CD4-positive, alpha-beta memory T cell (primary cell): Measurements from ENCODE around the gene RRM2. TPM values are rescaled to one million over a fixed set of nuclear protein-coding genes. Genes with fewer than 3 reads are reported as not detected.

Experiments
- CTCF ChIA-PET: fragments of 350-600 bp; sonication (Branson Sonifier 250); formaldehyde crosslinking; loops from one replicate; lab custom pipeline; 2021; ENCODE audit warnings: inconsistent platforms; ENCODE audit not compliant: partially characterized antibody; lab: Charles Lee
- POLR2A ChIA-PET: fragments of 350-600 bp; sonication (Branson Sonifier 250); formaldehyde crosslinking; loops from one replicate; lab custom pipeline; 2021; ENCODE audit not compliant: partially characterized antibody; lab: Charles Lee
- DNase-seq, 5 donors: peaks; one replicate each; pipeline versions ENCODE4 v3.0.0 to v3.0.0-alpha.2; 2020 to 2022; ENCODE audit warnings: mixed read lengths in 1 of 5
- H3K27ac ChIP-seq: one replicate; pipeline ENCODE4 v1.7.0; 2013; ENCODE audit warnings: low read depth, low read length
- H3K27me3 ChIP-seq: 2 replicates; pipeline ENCODE4 v1.7.0; 2013; ENCODE audit warnings: mild to moderate bottlenecking, low read length, moderate library complexity; ENCODE audit not compliant: insufficient read depth
- H3K36me3 ChIP-seq: 2 replicates; pipeline ENCODE4 v1.7.0; 2013; ENCODE audit warnings: mild to moderate bottlenecking, low read length, moderate library complexity; ENCODE audit not compliant: insufficient read depth
- H3K4me1 ChIP-seq: 2 replicates; pipeline ENCODE4 v1.7.0; 2013; ENCODE audit warnings: mild to moderate bottlenecking, low read length, moderate library complexity; ENCODE audit not compliant: insufficient read depth
- H3K4me3 ChIP-seq, 2 donors: one replicate each; pipeline ENCODE4 v1.7.0; 2013; ENCODE audit warnings: low read length in 2 of 2, mild to moderate bottlenecking in 1 of 2
- H3K9me3 ChIP-seq, 2 donors: one replicate each; pipeline ENCODE4 v1.7.0; 2013; ENCODE audit warnings: low read length in 2 of 2, control low read depth in 1 of 2; ENCODE audit not compliant: control insufficient read depth in 1 of 2
- H3K27ac Mint-ChIP-seq, 7 donors: one replicate each; pipeline ENCODE4 v1.8.0; 2020 to 2021; ENCODE audit warnings: mixed read lengths in 7 of 7, mild to moderate bottlenecking in 6 of 7, inconsistent platforms in 3 of 7, moderate library complexity in 3 of 7
- H3K27me3 Mint-ChIP-seq, 2 donors: one replicate each; pipeline ENCODE4 v1.8.0; 2020 to 2021; ENCODE audit warnings: mixed read lengths in 2 of 2
- H3K36me3 Mint-ChIP-seq, 2 donors: one replicate each; pipeline ENCODE4 v1.8.0; 2020 to 2021; ENCODE audit warnings: mixed read lengths in 2 of 2, inconsistent platforms in 1 of 2, mild to moderate bottlenecking in 1 of 2
- H3K4me1 Mint-ChIP-seq, 4 donors: one replicate each; pipeline ENCODE4 v1.8.0; 2020 to 2021; ENCODE audit warnings: mixed read lengths in 4 of 4, mild to moderate bottlenecking in 1 of 4
- H3K4me3 Mint-ChIP-seq, 8 donors: one replicate each; pipeline ENCODE4 v1.8.0; 2020 to 2021; ENCODE audit warnings: mixed read lengths in 8 of 8, mild to moderate bottlenecking in 7 of 8, moderate library complexity in 6 of 8, inconsistent platforms in 3 of 8
- H3K9me3 Mint-ChIP-seq, 8 donors: one replicate each; pipeline ENCODE4 v1.8.0; 2020 to 2021; ENCODE audit warnings: mixed read lengths in 8 of 8, mild to moderate bottlenecking in 5 of 8, inconsistent platforms in 3 of 8, moderate library complexity in 1 of 8
- intact Hi-C: fragments of 100-400 bp; cut with micrococcal nuclease; formaldehyde crosslinking; loops from one replicate; pipeline ENCODE4 v1.15.1; 2023
- polyA plus RNA-seq, 2 donors: library from polyadenylated mRNA; unstranded; fragments of 300-500 nt; fragmentation: Illumina TruSeq; gene quantifications; one replicate each; pipeline ENCODE4 v1.2.3, GENCODE V29; 2021
- total RNA-seq, 2 experiments: library from RNA; stranded (reverse); gene quantifications; one replicate each; pipeline ENCODE4 v1.2.3, GENCODE V29; 2021

The RRM2 gene
- total and polyA plus RNA-seq, 4 experiments from 2014 or later: 0.42 to 0.77 (median 0.48) TPM; not detected in 1

DNA sequence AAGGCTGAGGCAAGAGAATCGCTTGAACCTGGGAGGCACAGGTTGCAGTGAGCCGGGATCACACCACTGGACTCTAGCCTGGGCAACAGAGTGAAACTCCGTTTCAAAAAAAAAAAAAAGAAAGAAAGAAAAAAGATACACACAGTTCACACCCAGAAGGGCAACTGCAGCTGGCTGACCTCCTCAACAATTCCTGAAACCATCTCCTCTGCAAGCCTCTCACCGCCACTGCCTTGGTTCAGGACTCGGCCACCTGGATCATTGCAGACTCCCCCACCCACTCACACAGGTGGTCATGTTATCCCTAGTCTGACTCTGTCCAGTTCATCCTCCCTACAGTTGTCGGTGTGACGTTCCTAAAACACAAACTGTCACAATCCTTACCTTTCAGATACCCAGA is 44.5 kb upstream of the RRM2 start:
- intact Hi-C loops: no loop called here
- H3K9me3 Mint-ChIP-seq: peaks cover 0 to 2% (median 0%) of the 10 kb centered on the region in 8 donors

GRCh38 chr2:10078704-10079265 is 43.8 kb upstream of the RRM2 start:
- DNase-seq: no peak
- H3K27ac ChIP-seq: no peak overlapping the region
- Mint-ChIP-seq H3K27me3 (peaks cover 47 to 57% of the 10 kb centered on the region in 2 donors), H3K27ac (peak overlapping the region in 2 of 7 donors; percentile 19 to 83), H3K4me1 (peaks cover 8 to 20% (median 11%) of the 10 kb centered on the region in 4 donors), H3K36me3 (peaks cover 0 to 4% of the 10 kb centered on the region in 2 donors), H3K4me3 (peak overlapping the region; percentile 44 to 91 (median 85)), H3K9me3 (peaks cover 0 to 2% (median 0%) of the 10 kb centered on the region in 8 donors)
- H3K4me3 ChIP-seq: no peak overlapping the region
- H3K27me3 ChIP-seq: peaks cover 36% of the 10 kb centered on the region
- no peaks in the 10 kb centered on the region for H3K9me3 ChIP-seq
- H3K36me3 ChIP-seq: no peaks in the 10 kb centered on the region
- ChIA-PET CTCF (interaction anchor here (0.7 to 1.4 kb wide), 4 partner anchors 10 to 356 kb away, joined by 3 to 6 read pairs (median 3); no protein-coding TSS in a partner anchor), POLR2A (no interaction called here)
- intact Hi-C loops: no loop called here
- peaks cover 24% of the 10 kb centered on the region for H3K4me1 ChIP-seq

More for the DNA sequence above, 44.5 kb upstream of the RRM2 start:
- Mint-ChIP-seq H3K4me3 (peak overlapping the region in 2 of 8 donors; percentile 36 to 62), H3K4me1 (peaks cover 8 to 16% (median 11%) of the 10 kb centered on the region in 4 donors), H3K27me3 (peaks cover 45 to 51% of the 10 kb centered on the region in 2 donors), H3K36me3 (peaks cover 0 to 4% of the 10 kb centered on the region in 2 donors), H3K27ac (peak overlapping the region in 1 of 7 donors; percentile 19)
- no peak for DNase-seq
- ChIA-PET CTCF (interaction anchor here (1.0 to 1.1 kb wide), 2 partner anchors 357 kb away, joined by 3 to 6 read pairs; no protein-coding TSS in a partner anchor), POLR2A (no interaction called here)
- H3K4me3 ChIP-seq: no peak overlapping the region
- no peak overlapping the region for H3K27ac ChIP-seq
- peaks cover 30% of the 10 kb centered on the region for H3K27me3 ChIP-seq
- H3K36me3 ChIP-seq: no peaks in the 10 kb centered on the region
- no peaks in the 10 kb centered on the region for H3K9me3 ChIP-seq
- H3K4me1 ChIP-seq: peaks cover 24% of the 10 kb centered on the region

GRCh38 chr2:10079266-10079869 is 43.2 kb upstream of the RRM2 start:
- H3K4me1 Mint-ChIP-seq: peaks cover 8 to 20% (median 11%) of the 10 kb centered on the region in 4 donors
- Histone ChIP-seq H3K4me1 (peaks cover 24% of the 10 kb centered on the region), H3K4me3 (no peak overlapping the region), H3K27me3 (peaks cover 42% of the 10 kb centered on the region), H3K27ac (no peak overlapping the region), H3K9me3 (no peaks in the 10 kb centered on the region), H3K36me3 (no peaks in the 10 kb centered on the region)
- H3K27ac Mint-ChIP-seq: peak overlapping the region in 6 of 7 donors; percentile 19 to 83 (median 74)
- H3K36me3 Mint-ChIP-seq: peaks cover 0 to 6% of the 10 kb centered on the region in 2 donors
- peak in 3 of 5 donors; percentile 17 to 29 (median 28) for DNase-seq
- H3K27me3 Mint-ChIP-seq: peaks cover 50 to 58% of the 10 kb centered on the region in 2 donors
- peak overlapping the region; percentile 75 to 91 (median 86) for H3K4me3 Mint-ChIP-seq
- intact Hi-C loops: no loop called here
- ChIA-PET POLR2A (no interaction called here), CTCF (interaction anchor here (0.7 to 1.4 kb wide), 4 partner anchors 10 to 356 kb away, joined by 3 to 6 read pairs (median 3); no protein-coding TSS in a partner anchor)
- H3K9me3 Mint-ChIP-seq: peaks cover 0 to 2% (median 0%) of the 10 kb centered on the region in 8 donors

- H3K27ac ChIP-seq: no peak within 1 kb of the TSS
- H3K9me3 Mint-ChIP-seq: peaks cover 0 to 2% (median 0%) of the 10 kb centered on the region in 8 donors
- POLR2A ChIA-PET: no interaction called here
- CTCF ChIA-PET: no interaction called here
- peaks cover 45% of the 10 kb centered on the region for H3K27me3 ChIP-seq
- H3K4me1 ChIP-seq: peaks cover 24% of the 10 kb centered on the region
- peaks cover 0 to 8% of the 10 kb centered on the region in 2 donors for H3K36me3 Mint-ChIP-seq
- peaks cover 53 to 60% of the 10 kb centered on the region in 2 donors for H3K27me3 Mint-ChIP-seq
- peak in 2 of 5 donors; percentile 7 to 17 for DNase-seq
- no peaks in the 10 kb centered on the region for H3K9me3 ChIP-seq
- peak within 1 kb of the TSS; percentile 78 to 91 (median 86) for H3K4me3 Mint-ChIP-seq
- H3K4me3 ChIP-seq: peak within 1 kb of the TSS in 1 of 2 donors; percentile 32
- H3K27ac Mint-ChIP-seq: peak within 1 kb of the TSS; percentile 63 to 84 (median 77)
- peaks cover 8 to 20% (median 11%) of the 10 kb centered on the region in 4 donors for H3K4me1 Mint-ChIP-seq
- intact Hi-C loops: no loop called here
- no peaks in the 10 kb centered on the region for H3K36me3 ChIP-seq
These were observed 42.5 kb upstream of the RRM2 start, which contains the start of gene CYS1 for GRCh38 chr2:10079870-10080535. Gene CYS1 (minus strand): TSS chr2:10080411. CDS start chr2:10080223, 188 bp downstream.

GRCh38 chr2:10080536-10081304 is 41.8 kb upstream of the RRM2 start:
- POLR2A ChIA-PET: interaction anchor here (0.6 kb wide), 1 partner anchor 646 kb away, joined by 3 read pairs; no protein-coding TSS in a partner anchor

DNA sequence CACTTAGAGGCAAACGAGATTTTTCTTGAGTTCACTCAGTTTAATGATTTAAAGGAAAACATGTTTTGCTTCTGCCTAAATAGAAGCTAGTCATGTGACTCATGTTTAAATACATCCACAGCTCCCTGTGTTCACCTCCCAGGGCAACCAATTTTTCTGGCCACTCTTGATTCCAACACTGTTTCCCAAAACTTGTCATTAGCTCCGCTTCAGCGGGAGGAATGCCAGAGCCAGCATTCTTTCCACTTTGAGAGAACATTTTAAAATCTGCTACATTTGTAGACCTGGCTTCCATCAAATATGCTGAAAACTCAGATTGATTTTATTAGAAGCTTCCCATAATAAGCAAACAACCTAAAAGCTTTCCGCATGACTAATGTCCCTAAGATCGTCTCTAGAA is 39.5 kb upstream of the RRM2 start:
- H3K4me3 ChIP-seq: no peak overlapping the region
- no peaks in the 10 kb centered on the region for H3K36me3 ChIP-seq
- Mint-ChIP-seq H3K4me3 (peak overlapping the region in 1 of 8 donors; percentile 15), H3K27me3 (peaks cover 46 to 59% of the 10 kb centered on the region in 2 donors), H3K27ac (peak overlapping the region in 1 of 7 donors; percentile 48), H3K9me3 (peaks cover 0 to 2% (median 0%) of the 10 kb centered on the region in 8 donors), H3K4me1 (peaks cover 8 to 20% (median 11%) of the 10 kb centered on the region in 4 donors), H3K36me3 (peaks cover 0 to 8% of the 10 kb centered on the region in 2 donors)
- no peak for DNase-seq
- no peak overlapping the region for H3K27ac ChIP-seq
- ChIA-PET CTCF (interaction anchor here (0.7 to 3.6 kb wide), 9 partner anchors 8 to 352 kb away, joined by 3 to 34 read pairs (median 5); no protein-coding TSS in a partner anchor), POLR2A (no interaction called here)
- H3K9me3 ChIP-seq: no peaks in the 10 kb centered on the region
- peaks cover 46% of the 10 kb centered on the region for H3K27me3 ChIP-seq
- H3K4me1 ChIP-seq: peaks cover 24% of the 10 kb centered on the region
- intact Hi-C loops: no loop called here

More at GRCh38 chr2:10080536-10081304, 41.8 kb upstream of the RRM2 start:
- Mint-ChIP-seq H3K27ac (peak overlapping the region in 6 of 7 donors; percentile 43 to 84 (median 68)), H3K4me1 (peaks cover 8 to 20% (median 11%) of the 10 kb centered on the region in 4 donors), H3K4me3 (peak overlapping the region; percentile 70 to 89 (median 80)), H3K9me3 (peaks cover 0 to 2% (median 0%) of the 10 kb centered on the region in 8 donors), H3K27me3 (peaks cover 52 to 60% of the 10 kb centered on the region in 2 donors), H3K36me3 (peaks cover 0 to 8% of the 10 kb centered on the region in 2 donors)
- Histone ChIP-seq H3K9me3 (no peaks in the 10 kb centered on the region), H3K36me3 (no peaks in the 10 kb centered on the region), H3K4me3 (peak overlapping the region in 1 of 2 donors; percentile 32), H3K27me3 (peaks cover 45% of the 10 kb centered on the region), H3K4me1 (peaks cover 24% of the 10 kb centered on the region), H3K27ac (no peak overlapping the region)
- peak; percentile 36 to 65 (median 60) for DNase-seq
- CTCF ChIA-PET: interaction anchor here (1.7 to 3.6 kb wide), 3 partner anchors 9 to 44 kb away, joined by 5 to 34 read pairs (median 9); no protein-coding TSS in a partner anchor
- intact Hi-C loops: no loop called here
